Sciatic nerve (tissue), 2 donors: ENCODE data around the gene OR10K1. TPM values are rescaled to one million over a fixed set of nuclear protein-coding genes. Genes with fewer than 3 reads are reported as not detected.

ENCODE experiments used
- ATAC-seq: fragments of 200-7000 bp; cut with Tn5 transposase; one replicate; pipeline ENCODE4 v1.9.1; 2020; ENCODE audit warnings: mild to moderate bottlenecking, moderate library complexity
- DNase-seq: peaks from one replicate; pipeline ENCODE4 v3.0.0-alpha.2; 2020; ENCODE audit warnings: low spot score
- intact Hi-C: fragments of 100-400 bp; cut with DNase I; formaldehyde crosslinking; loops from one replicate; pipeline ENCODE4 v1.14.2; 2022
- total RNA-seq: library from RNA; stranded (reverse); fragmentation: NEBNext Ultra II Directional; extraction: Animal tissue kit (Norgen Biotek cat#: 25700); gene quantifications from one replicate; pipeline ENCODE4 v1.2.1, GENCODE V29; 2021
- donor health status: DM: no; HTN: no; CAD: no.
- donor health status: DM: no; HTN: no; CAD: no.

The OR10K1 gene
- total RNA-seq, 1 donor from 2014 or later, result not detected

- intact Hi-C loops, result no loop called here
- ATAC-seq (peak; percentile 69), DNase-seq (no peak)
Measured at GRCh38 chr1:158509471-158510156, 48.0 kb downstream of the OR10K1 start.

GRCh38 chr1:158516966-158517365, 55.3 kb downstream of the OR10K1 start:
- no peak for ATAC-seq
- intact Hi-C loops, result no loop called here
- no peak for DNase-seq

Other genes starting within 250 kb of the OR10K1 start
- gene CD1A, start 207.4 kb upstream of the OR10K1 start, total RNA-seq, result not detected
- 1.1 TPM for gene CD1C, start 171.9 kb upstream of the OR10K1 start, total RNA-seq
- not detected for gene CD1B, start 130.3 kb upstream of the OR10K1 start, total RNA-seq
- not detected for gene CD1E, start 107.9 kb upstream of the OR10K1 start, total RNA-seq
- gene OR10T2, start 62.4 kb upstream of the OR10K1 start, total RNA-seq, result not detected
- not detected for gene OR10K2, start 35.6 kb upstream of the OR10K1 start, total RNA-seq
- not detected for gene OR10R2, start 10.4 kb downstream of the OR10K1 start, total RNA-seq
- gene OR6Y1, start 92.6 kb downstream of the OR10K1 start, total RNA-seq, result not detected
- not detected for gene OR6P1, start 108.7 kb downstream of the OR10K1 start, total RNA-seq
- gene OR10X1, start 118.1 kb downstream of the OR10K1 start, total RNA-seq, result not detected
- not detected for gene OR10Z1, start 143.4 kb downstream of the OR10K1 start, total RNA-seq
- gene SPTA1, start 224.9 kb downstream of the OR10K1 start, total RNA-seq, result 3.8 TPM
- not detected for gene OR6K2, start 238.8 kb downstream of the OR10K1 start, total RNA-seq